ENCODE data around the gene STARD9. TPM values are rescaled to one million over a fixed set of nuclear protein-coding genes. Genes with fewer than 3 reads are reported as not detected.
A peak's percentile ranks its signal among the peaks of the same experiment; 100 is the strongest.

STARD9 gene
- total RNA-seq, 1 donor, result 9.1 TPM

DNA sequence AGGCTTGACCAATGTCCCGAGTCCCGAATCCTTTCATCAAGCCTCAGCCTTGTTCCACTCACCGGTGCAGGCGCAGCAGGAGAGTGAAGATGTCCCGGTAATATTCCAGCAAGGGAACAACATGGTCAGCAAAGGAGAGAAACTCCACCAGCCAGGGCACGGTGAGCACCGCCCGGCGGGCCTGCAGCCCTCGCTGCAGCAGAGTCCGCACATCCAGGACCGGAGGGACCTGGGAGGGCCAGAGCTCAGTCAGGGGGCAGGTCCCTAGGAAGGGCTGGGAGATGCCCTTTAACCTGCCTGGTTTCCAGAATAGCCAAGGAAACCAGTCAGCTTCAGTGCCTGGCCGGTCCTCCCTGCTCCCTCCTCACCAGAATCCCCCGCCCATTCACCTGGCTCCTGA, 155.1 kb downstream of the STARD9 start:
- TF ChIP-seq, protein P1, sequence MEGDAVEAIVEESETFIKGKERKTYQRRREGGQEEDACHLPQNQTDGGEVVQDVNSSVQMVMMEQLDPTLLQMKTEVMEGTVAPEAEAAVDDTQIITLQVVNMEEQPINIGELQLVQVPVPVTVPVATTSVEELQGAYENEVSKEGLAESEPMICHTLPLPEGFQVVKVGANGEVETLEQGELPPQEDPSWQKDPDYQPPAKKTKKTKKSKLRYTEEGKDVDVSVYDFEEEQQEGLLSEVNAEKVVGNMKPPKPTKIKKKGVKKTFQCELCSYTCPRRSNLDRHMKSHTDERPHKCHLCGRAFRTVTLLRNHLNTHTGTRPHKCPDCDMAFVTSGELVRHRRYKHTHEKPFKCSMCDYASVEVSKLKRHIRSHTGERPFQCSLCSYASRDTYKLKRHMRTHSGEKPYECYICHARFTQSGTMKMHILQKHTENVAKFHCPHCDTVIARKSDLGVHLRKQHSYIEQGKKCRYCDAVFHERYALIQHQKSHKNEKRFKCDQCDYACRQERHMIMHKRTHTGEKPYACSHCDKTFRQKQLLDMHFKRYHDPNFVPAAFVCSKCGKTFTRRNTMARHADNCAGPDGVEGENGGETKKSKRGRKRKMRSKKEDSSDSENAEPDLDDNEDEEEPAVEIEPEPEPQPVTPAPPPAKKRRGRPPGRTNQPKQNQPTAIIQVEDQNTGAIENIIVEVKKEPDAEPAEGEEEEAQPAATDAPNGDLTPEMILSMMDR (IDR thresholded peaks at IDR 0.05; ENCODE audit: insufficient read depth, low read depth, low read length), result no peak
- no peak overlapping the region for H3K4me3 ChIP-seq (ENCODE audit: low read depth, low read length)
- DNase-seq (ENCODE audit: low read depth), result no peak

DNA sequence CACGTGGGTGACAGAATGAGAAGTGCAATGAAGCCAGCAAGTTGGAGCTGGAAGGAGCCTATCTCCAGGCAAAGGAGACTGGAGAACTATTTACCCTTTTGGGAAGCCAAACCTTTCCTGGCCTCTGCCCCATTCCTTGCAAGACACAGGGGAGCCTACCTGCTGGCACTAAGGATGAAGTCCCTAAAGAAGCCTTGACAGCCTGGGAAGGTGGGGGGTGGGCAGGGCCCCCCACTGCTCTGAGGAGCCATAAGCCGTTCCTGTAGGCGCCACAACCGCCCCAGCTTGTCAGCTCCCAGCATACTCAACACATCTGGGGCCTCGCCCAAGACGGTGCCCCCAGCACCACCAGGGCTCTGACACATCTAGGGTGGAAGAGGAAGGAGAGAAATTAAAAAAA, 156.1 kb downstream of the STARD9 start:
- TF ChIP-seq, protein P1 (IDR thresholded peaks at IDR 0.05; ENCODE audit: insufficient read depth, low read depth, low read length), result no peak
- no peak for DNase-seq (ENCODE audit: low read depth)
- H3K4me3 ChIP-seq (ENCODE audit: low read depth, low read length), result no peak overlapping the region

DNA sequence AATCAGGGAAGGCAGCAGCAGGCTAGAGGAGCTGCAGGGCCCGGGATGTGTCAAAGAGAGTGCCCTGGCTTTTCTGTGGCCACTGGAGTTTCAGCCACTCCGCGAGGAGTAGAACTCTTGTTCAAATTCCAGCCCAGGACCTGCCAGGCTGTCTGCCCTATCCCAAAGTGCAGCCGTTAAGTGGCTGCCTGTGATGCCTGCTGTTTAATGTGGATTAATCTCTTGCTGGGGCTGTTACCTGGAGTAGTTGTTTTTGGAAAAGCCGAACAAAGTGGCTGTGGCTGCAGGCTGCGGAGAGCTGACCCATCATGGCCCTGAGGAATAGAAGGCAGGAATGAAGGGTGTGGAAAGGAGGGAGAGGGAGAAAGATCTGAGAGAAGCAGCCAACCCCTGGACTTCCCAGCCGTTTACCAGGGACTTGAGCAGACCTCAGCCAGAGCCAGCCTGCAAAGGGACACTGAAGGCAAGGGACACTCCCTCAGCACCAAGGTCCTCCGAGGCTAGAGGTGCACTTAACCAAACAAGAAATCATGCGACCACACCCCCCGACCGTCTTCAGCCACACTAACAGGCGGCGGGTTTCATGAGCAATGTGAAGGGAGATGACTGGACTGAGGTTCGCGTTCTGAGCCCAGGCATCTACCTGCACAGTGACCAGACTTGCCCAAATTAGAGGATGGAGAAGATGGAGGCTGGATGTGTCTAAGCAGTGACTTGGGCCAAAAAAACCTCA, 156.9 kb downstream of the STARD9 start:
- no peak for DNase-seq (ENCODE audit: low read depth)
- TF ChIP-seq, protein P1 (IDR thresholded peaks at IDR 0.05; ENCODE audit: insufficient read depth, low read depth, low read length), result no peak
- no peak overlapping the region for H3K4me3 ChIP-seq (ENCODE audit: low read depth, low read length)

DNA sequence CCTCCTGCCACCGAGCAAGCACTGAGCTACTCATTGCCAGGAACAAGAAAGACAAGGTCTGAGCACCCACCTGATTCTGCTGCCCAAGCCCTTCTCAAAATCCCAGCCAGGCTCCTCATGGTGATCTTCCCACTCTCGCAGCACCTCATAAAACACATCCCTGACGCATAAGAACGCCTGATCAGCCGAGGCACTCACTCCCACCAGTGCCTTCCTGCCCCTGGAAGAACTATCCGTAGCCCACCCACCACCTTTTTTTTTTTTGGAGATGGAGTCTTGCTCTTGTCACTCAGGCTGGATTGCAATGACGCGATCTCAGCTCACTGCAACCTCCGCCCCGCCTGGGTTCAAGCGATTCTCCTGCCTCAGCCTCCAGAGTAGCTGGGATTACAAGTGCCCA, 157.6 kb downstream of the STARD9 start:
- DNase-seq (ENCODE audit: low read depth), result no peak
- TF ChIP-seq, protein P1 (IDR thresholded peaks at IDR 0.05; ENCODE audit: insufficient read depth, low read depth, low read length), result no peak
- H3K4me3 ChIP-seq (ENCODE audit: low read depth, low read length), result no peak overlapping the region

DNA sequence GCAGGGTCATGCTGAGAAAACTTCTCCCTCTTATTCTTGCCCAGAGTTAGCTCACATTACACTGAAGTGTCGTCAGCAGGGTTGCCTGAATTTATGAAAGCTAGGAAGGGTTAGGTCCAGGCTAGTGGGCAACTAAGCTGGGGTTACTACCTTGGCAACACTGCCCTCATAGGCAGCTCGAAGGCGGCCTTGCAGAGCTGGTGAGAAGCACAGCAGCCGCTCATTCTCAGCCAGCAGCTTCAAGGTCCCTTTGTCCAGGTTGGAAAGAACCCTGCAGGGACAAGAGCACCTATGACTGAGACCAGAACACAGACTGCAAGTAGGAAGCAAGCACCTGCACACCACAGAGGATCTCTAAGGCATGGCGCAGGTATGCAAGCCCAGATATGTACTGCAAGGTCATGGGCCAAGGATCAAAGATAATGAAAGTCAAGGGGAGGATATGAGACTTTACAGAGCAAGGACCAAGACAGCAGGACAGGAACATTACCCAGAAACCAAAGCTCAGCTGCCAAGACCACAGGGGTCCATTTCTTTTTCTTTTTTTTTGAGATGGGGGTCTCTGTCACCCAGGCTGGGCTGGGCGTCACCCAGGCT, 158.8 kb downstream of the STARD9 start:
- TF ChIP-seq, protein P1 (IDR thresholded peaks at IDR 0.05; ENCODE audit: insufficient read depth, low read depth, low read length), result no peak
- no peak for DNase-seq (ENCODE audit: low read depth)
- H3K4me3 ChIP-seq (ENCODE audit: low read depth, low read length), result no peak overlapping the region

DNA sequence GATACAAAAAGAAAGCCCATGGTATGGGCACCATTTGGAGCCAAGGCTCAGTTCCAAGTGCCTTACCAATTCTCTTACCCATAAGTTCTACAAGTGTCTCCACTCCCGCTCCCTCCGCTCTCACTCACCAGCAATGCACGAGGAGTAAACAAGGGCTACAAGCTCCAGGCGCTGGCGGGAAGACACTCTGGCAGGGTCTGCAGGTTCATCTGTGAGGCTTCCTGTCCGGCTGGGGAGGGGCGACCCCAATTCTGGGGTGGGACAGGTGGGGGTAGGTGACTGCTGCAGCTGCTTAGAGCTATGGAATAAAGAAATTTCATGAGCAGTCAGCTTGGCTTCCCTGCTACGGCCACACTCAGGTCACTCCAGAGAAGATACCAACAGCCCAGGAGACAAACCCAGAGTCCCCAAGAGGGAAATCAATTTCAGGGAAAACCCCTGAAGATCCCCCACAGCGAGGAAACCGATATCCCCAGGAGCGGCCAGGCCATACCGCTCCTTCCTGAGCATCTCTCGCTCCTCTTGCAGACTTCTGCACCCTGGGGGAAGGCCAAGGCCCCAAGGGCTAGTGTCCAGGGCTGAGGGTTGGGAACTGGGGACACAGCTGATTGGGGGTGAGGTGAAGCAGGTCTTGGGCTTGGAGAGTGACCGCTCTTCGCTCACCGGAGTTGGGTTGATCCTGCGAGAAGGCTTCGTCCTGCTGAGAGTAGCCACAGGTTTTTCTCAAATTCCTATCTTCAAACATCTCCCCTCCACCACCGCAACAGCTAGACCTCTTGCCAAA, 160.2 kb downstream of the STARD9 start:
- TF ChIP-seq, protein P1 (IDR thresholded peaks at IDR 0.05; ENCODE audit: insufficient read depth, low read depth, low read length), result no peak
- H3K4me3 ChIP-seq (ENCODE audit: low read depth, low read length), result peak overlapping the region; percentile 85
- DNase-seq (ENCODE audit: low read depth), result no peak
